H9 (cell line): Measurements from ENCODE around the gene EYA4. TPM values are rescaled to one million over a fixed set of nuclear protein-coding genes. Genes with fewer than 3 reads are reported as not detected.

ENCODE experiments used
- DNase-seq: peaks from one replicate; pipeline ENCODE4 v3.0.0-alpha.2; 2017
- H2AFZ ChIP-seq: one replicate; pipeline ENCODE4 v1.6.1; 2013; ENCODE audit warnings: mild to moderate bottlenecking, low read length, control low read depth, moderate library complexity
- H2AK5ac ChIP-seq: 2 replicates; pipeline ENCODE4 v1.6.1; 2013; ENCODE audit warnings: low read length, control low read depth, mixed read lengths; ENCODE audit not compliant: insufficient read length
- H2BK120ac ChIP-seq: one replicate; pipeline ENCODE4 v1.6.1; 2013; ENCODE audit warnings: low read depth, mild to moderate bottlenecking, low read length, control low read depth, inconsistent platforms; ENCODE audit not compliant: poor library complexity, severe bottlenecking
- H2BK12ac ChIP-seq: 2 replicates; pipeline ENCODE4 v1.6.1; 2013; ENCODE audit warnings: low read length, control low read depth, mixed read lengths, low read depth; ENCODE audit not compliant: insufficient read length
- H2BK15ac ChIP-seq: 2 replicates; pipeline ENCODE4 v1.6.1; 2013; ENCODE audit warnings: low read depth, low read length, control low read depth
- H2BK20ac ChIP-seq: one replicate; pipeline ENCODE4 v1.6.1; 2013; ENCODE audit warnings: low read depth, mild to moderate bottlenecking, low read length, control low read depth, inconsistent platforms; ENCODE audit not compliant: poor library complexity, severe bottlenecking
- H2BK5ac ChIP-seq: 2 replicates; pipeline ENCODE4 v1.6.1; 2013; ENCODE audit warnings: low read length, control low read depth, mixed read lengths; ENCODE audit not compliant: insufficient read length
- H3K14ac ChIP-seq: 2 replicates; pipeline ENCODE4 v1.6.1; 2013; ENCODE audit warnings: low read length, control low read depth; ENCODE audit not compliant: insufficient read depth
- H3K18ac ChIP-seq: 2 replicates; pipeline ENCODE4 v1.6.1; 2013; ENCODE audit warnings: low read depth, mild to moderate bottlenecking, mixed read lengths, low read length, control low read depth; ENCODE audit not compliant: insufficient read length
- H3K23ac ChIP-seq: 2 replicates; pipeline ENCODE4 v1.6.1; 2013; ENCODE audit warnings: low read length, control low read depth, mixed read lengths, low read depth; ENCODE audit not compliant: insufficient read length
- H3K23me2 ChIP-seq: 2 replicates; pipeline ENCODE4 v1.6.1; 2013; ENCODE audit warnings: low read depth, mild to moderate bottlenecking, mixed read lengths, low read length, control low read depth; ENCODE audit not compliant: insufficient read length, poor library complexity, severe bottlenecking
- H3K27ac ChIP-seq: 2 replicates; pipeline ENCODE4 v1.5.1; 2013; ENCODE audit warnings: low read length, control low read depth, mixed read lengths, low read depth; ENCODE audit not compliant: insufficient read length
- H3K27me3 ChIP-seq: 2 replicates; pipeline ENCODE4 v1.6.1; 2013; ENCODE audit warnings: low read length, control low read depth, inconsistent platforms; ENCODE audit not compliant: insufficient read depth
- H3K4ac ChIP-seq: 2 replicates; pipeline ENCODE4 v1.6.1; 2013; ENCODE audit warnings: low read depth, mild to moderate bottlenecking, control low read depth, inconsistent platforms, low read length, moderate library complexity
- H3K4me1 ChIP-seq: 2 replicates; pipeline ENCODE4 v1.6.1; 2013; ENCODE audit warnings: low read length, control low read depth, inconsistent platforms; ENCODE audit not compliant: insufficient read depth
- H3K4me2 ChIP-seq: 2 replicates; pipeline ENCODE4 v1.6.1; 2013; ENCODE audit warnings: low read length, control low read depth, mixed read lengths; ENCODE audit not compliant: insufficient read length, insufficient read depth
- H3K56ac ChIP-seq: 2 replicates; pipeline ENCODE4 v1.6.1; 2013; ENCODE audit warnings: low read depth, mild to moderate bottlenecking, mixed read lengths, low read length, control low read depth; ENCODE audit not compliant: insufficient read length
- H3K79me1 ChIP-seq: 2 replicates; pipeline ENCODE4 v1.6.1; 2013; ENCODE audit warnings: low read depth, mild to moderate bottlenecking, moderate library complexity, low read length, control low read depth, inconsistent platforms; ENCODE audit not compliant: insufficient read depth, poor library complexity, severe bottlenecking
- H3K79me2 ChIP-seq: 2 replicates; pipeline ENCODE4 v1.6.1; 2013; ENCODE audit warnings: low read length, control low read depth, inconsistent platforms; ENCODE audit not compliant: insufficient read depth
- H3K9ac ChIP-seq: 2 replicates; pipeline ENCODE4 v1.6.1; 2013; ENCODE audit warnings: low read length, control low read depth, mixed read lengths; ENCODE audit not compliant: insufficient read length; ENCODE audit errors: extremely low read depth
- H3K9me3 ChIP-seq: one replicate; pipeline ENCODE4 v1.6.1; 2013; ENCODE audit warnings: low read depth, low read length, inconsistent platforms; ENCODE audit not compliant: control insufficient read depth
- H3T11ph ChIP-seq: one replicate; pipeline ENCODE4 v1.6.1; 2013; ENCODE audit warnings: mild to moderate bottlenecking, low read length, control low read depth, inconsistent platforms
- H4K20me1 ChIP-seq: one replicate; pipeline ENCODE4 v1.6.1; 2013; ENCODE audit not compliant: control insufficient read depth, insufficient read length, insufficient read depth
- H4K5ac ChIP-seq: 2 replicates; pipeline ENCODE4 v1.6.1; 2013; ENCODE audit warnings: low read depth, mild to moderate bottlenecking, mixed read lengths, low read length, control low read depth; ENCODE audit not compliant: insufficient read length
- H4K8ac ChIP-seq: replicated peaks from 2 replicates; pipeline ENCODE4 v1.6.1; 2013; ENCODE audit warnings: low read length, control low read depth, mixed read lengths, low read depth; ENCODE audit not compliant: insufficient read length
- H4K91ac ChIP-seq: 2 replicates; pipeline ENCODE4 v1.6.1; 2013; ENCODE audit warnings: low read depth, mild to moderate bottlenecking, moderate library complexity, mixed read lengths, low read length, control low read depth; ENCODE audit not compliant: insufficient read length
- H3K27ac Mint-ChIP-seq, 3 experiments: 2 replicates in 2 of 3; 3 replicates in 1 of 3; pipeline ENCODE4 v1.8.0; 2020 to 2021; ENCODE audit warnings: mixed read lengths in 3 of 3, mild to moderate bottlenecking in 1 of 3, moderate library complexity in 1 of 3
- H3K27me3 Mint-ChIP-seq: 2 replicates; pipeline ENCODE4 v1.8.0; 2021; ENCODE audit warnings: low read depth, mild to moderate bottlenecking, moderate library complexity, mixed read lengths
- H3K36me3 Mint-ChIP-seq, 3 experiments: 2 replicates in 2 of 3; 3 replicates in 1 of 3; pipeline ENCODE4 v1.8.0; 2020 to 2021; ENCODE audit warnings: low read depth in 3 of 3, mixed read lengths in 3 of 3; ENCODE audit not compliant: insufficient read depth in 1 of 3
- H3K4me1 Mint-ChIP-seq, 2 experiments: 2 replicates each; pipeline ENCODE4 v1.8.0; 2020; ENCODE audit warnings: mixed read lengths in 2 of 2
- H3K4me3 Mint-ChIP-seq, 2 experiments: 2 replicates in 1 of 2; 3 replicates in 1 of 2; pipeline ENCODE4 v1.8.0; 2020 to 2021; ENCODE audit warnings: mild to moderate bottlenecking in 2 of 2, mixed read lengths in 2 of 2, moderate library complexity in 1 of 2
- H3K9me3 Mint-ChIP-seq, 2 experiments: 2 replicates in 1 of 2; 3 replicates in 1 of 2; pipeline ENCODE4 v1.8.0; 2020; ENCODE audit warnings: mild to moderate bottlenecking in 2 of 2, mixed read lengths in 2 of 2, moderate library complexity in 1 of 2
- CTCF ChIP-seq: fragments of 200-600 bp; sonication (generic); conservative IDR thresholded peaks from 3 replicates; pipeline ENCODE4 v1.8.0; 2021; ENCODE audit warnings: antibody characterized with exemption, mild to moderate bottlenecking
- WGBS: extraction: QIAGEN DNeasy Blood & Tissue Kit; methylation state at CpG from one replicate; pipeline ENCODE4 v1.1.7; 2013; ENCODE audit warnings: missing lambda C conversion rate, low lambda C conversion rate, mixed read lengths; ENCODE audit not compliant: insufficient read length; ENCODE audit errors: extremely low coverage; 5-methylcytosine and 5-hydroxymethylcytosine counted together
- total RNA-seq: library from RNA; stranded (reverse); gene quantifications from 2 replicates; pipeline ENCODE4 v1.2.1, GENCODE V29; 2021

The EYA4 gene
- total RNA-seq, 1 experiment from 2014 or later = 0.26 TPM

GRCh38 chr6:133550026-133550425 is 308.9 kb downstream of the EYA4 start:
- peaks cover 3% of the 10 kb centered on the region; the same call in 1 of the 2 replicates for H3K4me1 ChIP-seq
- no peaks in the 10 kb centered on the region for H4K20me1 ChIP-seq
- Mint-ChIP-seq H3K4me3 (no peak overlapping the region; a peak in 1 of 5 replicates), H3K4me1 (peaks cover 28 to 30% of the 10 kb centered on the region in 2 experiments), H3K36me3 (no peaks in the 10 kb centered on the region; a peak in 1 of 7 replicates), H3K9me3 (no peaks in the 10 kb centered on the region), H3K27me3 (no peaks in the 10 kb centered on the region), H3K27ac (peak overlapping the region in 1 of 3 experiments; percentile 49; a peak in 1 of 7 replicates)
- H4K8ac ChIP-seq = no peak overlapping the region
- H3K9me3 ChIP-seq = no peaks in the 10 kb centered on the region
- H2BK12ac ChIP-seq = no peak overlapping the region
- H3T11ph ChIP-seq = no peak overlapping the region
- H2AK5ac ChIP-seq = no peak overlapping the region
- H2BK120ac ChIP-seq = no peak overlapping the region
- H3K4me2 ChIP-seq = no peak overlapping the region
- WGBS = no CpG with 5 or more reads among the region's 2 CpGs
- no peak overlapping the region for H3K23ac ChIP-seq
- no peak overlapping the region for H3K18ac ChIP-seq
- no peak overlapping the region for H3K56ac ChIP-seq
- no peak for DNase-seq
- no peak overlapping the region for H3K14ac ChIP-seq
- H3K27ac ChIP-seq = no peak overlapping the region
- no peak overlapping the region for H4K91ac ChIP-seq
- H3K23me2 ChIP-seq = no peaks in the 10 kb centered on the region
- no peak overlapping the region for H2BK20ac ChIP-seq
- no peak overlapping the region for H2BK15ac ChIP-seq
- no peak for TF ChIP-seq CTCF
- H2AFZ ChIP-seq = no peak overlapping the region
- H3K79me2 ChIP-seq = no peaks in the 10 kb centered on the region
- no peak overlapping the region for H3K9ac ChIP-seq
- no peak overlapping the region for H4K5ac ChIP-seq
- H3K79me1 ChIP-seq = no peaks in the 10 kb centered on the region
- H2BK5ac ChIP-seq = no peak overlapping the region
- no peaks in the 10 kb centered on the region for H3K27me3 ChIP-seq
- H3K4ac ChIP-seq = no peak overlapping the region
